H1 (cell line): ENCODE data around the gene PPP1R3E. TPM values are rescaled to one million over a fixed set of nuclear protein-coding genes. Genes with fewer than 3 reads are reported as not detected.
A peak's percentile ranks its signal among the peaks of the same experiment; 100 is the strongest.

Source experiments
- CTCF ChIA-PET: fragments of 300-600 bp; sonication (Branson Sonifier 250); formaldehyde crosslinking; loops from one replicate; lab custom pipeline; 2021; ENCODE audit not compliant: partially characterized antibody; lab: Charles Lee
- POLR2A ChIA-PET: fragments of 300-600 bp; sonication (Branson Sonifier 250); formaldehyde crosslinking; loops from one replicate; lab custom pipeline; 2021; ENCODE audit warnings: inconsistent platforms; ENCODE audit not compliant: partially characterized antibody; lab: Charles Lee
- DNase-seq, 2 experiments: peaks; one replicate each; pipeline versions ENCODE4 v3.0.0 to v3.0.0-alpha.2; 2010 to 2022; ENCODE audit warnings: low spot score in 2 of 2, low read depth in 1 of 2, mixed read lengths in 1 of 2
- FAIRE-seq: peaks from 2 replicates; lab custom pipeline; 2011; peaks lifted over from hg19 to GRCh38; lab: Jason Lieb, UNC
- H2AFZ ChIP-seq: 2 replicates; pipeline ENCODE4 v1.8.1; 2012; ENCODE audit warnings: low read length, inconsistent platforms
- H2AK5ac ChIP-seq: 2 replicates; pipeline ENCODE4 v1.6.1; 2013; ENCODE audit warnings: low read depth, low read length
- H2BK120ac ChIP-seq: replicated peaks from 2 replicates; pipeline ENCODE3; 2013; ENCODE audit warnings: low read depth, low read length, inconsistent platforms
- H2BK12ac ChIP-seq: 2 replicates; pipeline ENCODE4 v1.6.1; 2013; ENCODE audit warnings: low read depth, low read length
- H2BK15ac ChIP-seq: 2 replicates; pipeline ENCODE4 v1.6.1; 2013; ENCODE audit warnings: low read length
- H2BK20ac ChIP-seq: 2 replicates; pipeline ENCODE4 v1.6.1; 2013; ENCODE audit warnings: low read length
- H2BK5ac ChIP-seq: 2 replicates; pipeline ENCODE4 v1.6.1; 2013; ENCODE audit warnings: low read depth, low read length
- H3K14ac ChIP-seq: 2 replicates; pipeline ENCODE4 v1.6.1; 2013; ENCODE audit warnings: inconsistent platforms; ENCODE audit not compliant: insufficient read length
- H3K18ac ChIP-seq: 2 replicates; pipeline ENCODE4 v1.6.1; 2013; ENCODE audit warnings: low read length; ENCODE audit errors: extremely low read depth
- H3K23ac ChIP-seq: 2 replicates; pipeline ENCODE4 v1.6.1; 2013; ENCODE audit warnings: inconsistent platforms; ENCODE audit not compliant: insufficient read length
- H3K23me2 ChIP-seq: 2 replicates; pipeline ENCODE4 v1.6.1; 2013; ENCODE audit warnings: low read depth, low read length
- H3K27ac ChIP-seq: 2 replicates; pipeline ENCODE4 v1.6.1; 2011; ENCODE audit warnings: low read depth, low read length, inconsistent platforms
- H3K27me3 ChIP-seq, 4 experiments: replicated peaks in 1 of 4; 1 replicate in 1 of 4; 2 replicates in 3 of 4; pipeline versions ENCODE4 v1.6.1 to v1.8.1; 2011 to 2013; ENCODE audit warnings: low read length in 3 of 4, mild to moderate bottlenecking in 3 of 4, inconsistent platforms in 2 of 4, mixed read lengths in 2 of 4, moderate library complexity in 1 of 4; ENCODE audit not compliant: control insufficient read depth in 3 of 4, insufficient read depth in 3 of 4; ENCODE audit errors: extremely low read depth in 1 of 4
- H3K36me3 ChIP-seq, 4 experiments: 2 replicates each; pipeline versions ENCODE4 v1.6.1 to v1.8.1; 2011 to 2013; ENCODE audit warnings: mild to moderate bottlenecking in 4 of 4, low read length in 3 of 4, moderate library complexity in 2 of 4, control low read depth in 1 of 4, inconsistent platforms in 1 of 4; ENCODE audit not compliant: insufficient read depth in 4 of 4, control insufficient read depth in 2 of 4
- H3K4ac ChIP-seq: replicated peaks from 2 replicates; pipeline ENCODE3; 2013; ENCODE audit warnings: low read length, low read depth, mixed read lengths, inconsistent platforms; ENCODE audit not compliant: insufficient read length
- H3K4me1 ChIP-seq, 4 experiments: replicated peaks in 1 of 4; 1 replicate in 1 of 4; 2 replicates in 3 of 4; pipeline versions ENCODE4 v1.6.1 to v1.8.1; 2011 to 2013; ENCODE audit warnings: low read length in 3 of 4, inconsistent platforms in 2 of 4, mixed read lengths in 1 of 4; ENCODE audit not compliant: insufficient read depth in 4 of 4, control insufficient read depth in 3 of 4
- H3K4me2 ChIP-seq, 2 experiments: 2 replicates each; pipeline versions ENCODE4 v1.6.1 to v1.8.1; 2011 to 2013; ENCODE audit warnings: low read depth in 2 of 2, low read length in 2 of 2, control low read depth in 1 of 2, inconsistent platforms in 1 of 2, mild to moderate bottlenecking in 1 of 2; ENCODE audit not compliant: insufficient read depth in 1 of 2
- H3K4me3 ChIP-seq, 4 experiments: fragments of 200-600, 300-600 bp in 1 of 4; sonication (generic), shearing (Covaris generic), sonication (Bioruptor Twin) in 1 of 4; 2 replicates each; pipeline versions ENCODE4 v1.5.1 to v1.8.1; 2011 to 2016; ENCODE audit warnings: low read length in 4 of 4, low read depth in 3 of 4, control low read depth in 2 of 4, inconsistent platforms in 2 of 4, mild to moderate bottlenecking in 2 of 4, mixed read lengths in 1 of 4, moderate library complexity in 1 of 4; ENCODE audit not compliant: insufficient read depth in 2 of 4; ENCODE audit errors: extremely low read depth in 1 of 4
- H3K56ac ChIP-seq: replicated peaks from 2 replicates; pipeline ENCODE3; 2013; ENCODE audit warnings: low read depth, mild to moderate bottlenecking, mixed read lengths, low read length, inconsistent platforms; ENCODE audit not compliant: insufficient read length
- H3K79me1 ChIP-seq: 2 replicates; pipeline ENCODE4 v1.6.1; 2013; ENCODE audit warnings: low read depth, low read length, control low read depth
- H3K79me2 ChIP-seq, 2 experiments: 2 replicates each; pipeline versions ENCODE4 v1.6.1 to v1.8.1; 2012 to 2013; ENCODE audit warnings: low read length in 2 of 2, mild to moderate bottlenecking in 2 of 2, inconsistent platforms in 1 of 2; ENCODE audit not compliant: insufficient read depth in 2 of 2, control insufficient read depth in 1 of 2
- H3K9ac ChIP-seq, 4 experiments: replicated peaks in 1 of 4; 1 replicate in 1 of 4; 2 replicates in 3 of 4; pipeline versions ENCODE4 v1.6.1 to v1.8.1; 2011 to 2013; ENCODE audit warnings: low read depth in 3 of 4, low read length in 3 of 4, control low read depth in 2 of 4, mild to moderate bottlenecking in 2 of 4, moderate library complexity in 2 of 4, inconsistent platforms in 1 of 4; ENCODE audit errors: extremely low read depth in 1 of 4
- H3K9me3 ChIP-seq, 2 experiments: 2 replicates each; pipeline versions ENCODE4 v1.6.1 to v1.8.1; 2012 to 2013; ENCODE audit warnings: mild to moderate bottlenecking in 2 of 2, moderate library complexity in 2 of 2, control low read depth in 1 of 2, inconsistent platforms in 1 of 2, low read depth in 1 of 2, low read length in 1 of 2, mixed read lengths in 1 of 2; ENCODE audit not compliant: insufficient read depth in 2 of 2
- H4K20me1 ChIP-seq, 2 experiments: replicated peaks in 1 of 2; 2 replicates each; pipeline versions ENCODE3 to v1.8.1; 2011 to 2013; ENCODE audit warnings: inconsistent platforms in 2 of 2, low read length in 2 of 2, mild to moderate bottlenecking in 1 of 2; ENCODE audit not compliant: insufficient read depth in 2 of 2, control insufficient read depth in 1 of 2
- H4K5ac ChIP-seq: 2 replicates; pipeline ENCODE4 v1.6.1; 2013; ENCODE audit warnings: low read length, low read depth, mixed read lengths, inconsistent platforms; ENCODE audit not compliant: insufficient read length
- H4K8ac ChIP-seq: 2 replicates; pipeline ENCODE4 v1.8.0; 2013; ENCODE audit warnings: mild to moderate bottlenecking, moderate library complexity, low read length, inconsistent platforms; ENCODE audit not compliant: insufficient read depth; ENCODE audit errors: extremely low read depth
- H4K91ac ChIP-seq: replicated peaks from 2 replicates; pipeline ENCODE3; 2013; ENCODE audit warnings: low read length, mixed read lengths, inconsistent platforms; ENCODE audit not compliant: insufficient read length
- ASH2L ChIP-seq: fragments of 200-600, 300-600 bp; sonication (generic); IDR thresholded peaks from one replicate; pipeline ENCODE4 v1.7.1; 2017; ENCODE audit warnings: low read length
- E2F6 ChIP-seq: IDR thresholded peaks from 2 replicates; pipeline ENCODE4 v1.6.1; 2012; ENCODE audit warnings: inconsistent platforms
- KDM5A ChIP-seq: fragments of 200-600 bp; IDR thresholded peaks from 2 replicates; pipeline ENCODE4 v1.7.1; 2012; ENCODE audit warnings: mild to moderate bottlenecking, low read length, inconsistent platforms, mixed read lengths
- PHF8 ChIP-seq: fragments of 200-600 bp; sonication (generic); conservative IDR thresholded peaks from 2 replicates; pipeline ENCODE4 v1.7.1; 2012; ENCODE audit warnings: low read depth, mild to moderate bottlenecking, inconsistent platforms, low read length, moderate library complexity
- POLR2AphosphoS5 ChIP-seq: IDR thresholded peaks from 2 replicates; pipeline ENCODE4 v1.6.1; 2011; ENCODE audit warnings: low read depth, low read length
- RAD21 ChIP-seq, 2 experiments: IDR thresholded peaks in 1 of 2; conservative IDR thresholded peaks in 1 of 2; 2 replicates each; pipeline ENCODE4 v1.6.1; 2011; ENCODE audit warnings: low read depth in 2 of 2, low read length in 2 of 2, improper control_type of control experiment in 1 of 2, inconsistent platforms in 1 of 2, mild to moderate bottlenecking in 1 of 2, moderate library complexity in 1 of 2
- SIRT6 ChIP-seq: IDR thresholded peaks from one replicate; pipeline ENCODE4 v1.7.1; 2012; ENCODE audit warnings: low read length, inconsistent platforms
- SP2 ChIP-seq: IDR thresholded peaks from 2 replicates; pipeline ENCODE4 v1.6.1; 2012; ENCODE audit warnings: mild to moderate bottlenecking, low read length, inconsistent platforms
- WGBS, 2 experiments: shearing (Covaris generic) in 1 of 2; methylation state at CpG; one replicate each; pipeline versions ENCODE4 v1.1.6 to v1.1.7; 2013 to 2015; ENCODE audit warnings: low lambda C conversion rate in 2 of 2, mixed read lengths in 2 of 2, inconsistent platforms in 1 of 2, low coverage in 1 of 2, missing lambda C conversion rate in 1 of 2; ENCODE audit not compliant: insufficient replicate concordance in 2 of 2, insufficient coverage in 1 of 2, insufficient read length in 1 of 2; ENCODE audit errors: extremely low coverage in 1 of 2, missing lambda C conversion rate in 1 of 2; 5-methylcytosine and 5-hydroxymethylcytosine counted together
- polyA plus RNA-seq, 7 experiments: library from polyadenylated mRNA; depleted of rRNA in 3 of 7; stranded (reverse) in 5 of 7; unstranded in 2 of 7; fragments of >200 nt in 5 of 7; fragments of 200-250 nt in 2 of 7; gene quantifications; 1 replicate in 5 of 7; 2 replicates in 1 of 7; 4 replicates in 1 of 7; pipeline versions ENCODE4 v1.2.1 to v1.2.3, GENCODE V29; 2011 to 2013; ENCODE audit warnings: missing spikeins in 2 of 7, mixed read lengths in 2 of 7
- total RNA-seq: library from RNA; stranded (reverse); fragmentation: NEBNext Ultra II Directional; extraction: Animal tissue kit (Norgen Biotek cat#: 25700); gene quantifications from 2 replicates; pipeline ENCODE4 v1.2.1, GENCODE V29; 2021
- TF ChIP-seq, protein P1 (sequence below): IDR thresholded peaks from 2 replicates; pipeline ENCODE4 v1.6.1; 2012; ENCODE audit warnings: low read length, inconsistent platforms

The PPP1R3E gene
- total and polyA plus RNA-seq, 2 of the 8 experiments (the other 6 are each of a cell fraction or from before 2014, with no cell fraction given), result 4.4 to 4.7 TPM

GRCh38 chr14:23284654-23285529, 17.8 kb downstream of the PPP1R3E start:
- no peak for FAIRE-seq
- H3K23ac ChIP-seq, result no peak overlapping the region
- H3K23me2 ChIP-seq, result peaks cover 7% of the 10 kb centered on the region; the same call in 1 of the 2 replicates
- no peak overlapping the region for H4K8ac ChIP-seq
- H3K18ac ChIP-seq, result no peak overlapping the region
- H3K4me1 ChIP-seq, result peaks cover 0 to 4% (median 3%) of the 10 kb centered on the region in 4 experiments; a peak in 4 of 7 replicates
- peak overlapping the region; percentile 72 to 78 for H3K4me2 ChIP-seq
- WGBS, 2 experiments, result 48% methylated on average over 9 of the region's 9 CpGs; no CpG with 5 or more reads in 1 of the 2 experiments
- no peaks in the 10 kb centered on the region for H3K36me3 ChIP-seq
- no peak overlapping the region for H2BK120ac ChIP-seq
- H3K4me3 ChIP-seq, result peak overlapping the region; percentile 69 to 98 (median 78)
- H3K79me2 ChIP-seq, result peaks cover 0 to 5% of the 10 kb centered on the region in 2 experiments; a peak in 1 of 4 replicates
- H2BK20ac ChIP-seq, result no peak overlapping the region
- H4K5ac ChIP-seq, result no peak overlapping the region
- no peak overlapping the region for H2BK12ac ChIP-seq
- DNase-seq, result no peak
- H3K4ac ChIP-seq, result no peak overlapping the region
- H2AFZ ChIP-seq, result no peak overlapping the region
- no peak overlapping the region for H3K27ac ChIP-seq
- no peak overlapping the region for H3K14ac ChIP-seq
- H2BK15ac ChIP-seq, result no peak overlapping the region
- no peak overlapping the region; a peak in 3 of 7 replicates for H3K9ac ChIP-seq
- no peak overlapping the region for H2AK5ac ChIP-seq
- H2BK5ac ChIP-seq, result no peak overlapping the region
- H3K56ac ChIP-seq, result no peak overlapping the region
- no peak overlapping the region for H4K91ac ChIP-seq
- no peaks in the 10 kb centered on the region for H3K9me3 ChIP-seq
- no peaks in the 10 kb centered on the region for H3K79me1 ChIP-seq
- H3K27me3 ChIP-seq, result peaks cover 8 to 20% (median 18%) of the 10 kb centered on the region in 4 experiments
- CTCF ChIA-PET, result interaction anchor here (0.6 to 4.0 kb wide), 3 partner anchors 12 to 114 kb away, joined by 3 to 21 read pairs (median 3); no protein-coding TSS in a partner anchor
- POLR2A ChIA-PET, result interaction anchor here (0.7 to 1.9 kb wide), 3 partner anchors 10 to 21 kb away, joined by 3 to 8 read pairs (median 5); partner anchors contain the start of gene BCL2L2
- H4K20me1 ChIP-seq, result peaks cover 2 to 8% of the 10 kb centered on the region in 2 experiments
- TF ChIP-seq KDM5A, result no peak
- no peak for TF ChIP-seq E2F6
- TF ChIP-seq, protein P1, sequence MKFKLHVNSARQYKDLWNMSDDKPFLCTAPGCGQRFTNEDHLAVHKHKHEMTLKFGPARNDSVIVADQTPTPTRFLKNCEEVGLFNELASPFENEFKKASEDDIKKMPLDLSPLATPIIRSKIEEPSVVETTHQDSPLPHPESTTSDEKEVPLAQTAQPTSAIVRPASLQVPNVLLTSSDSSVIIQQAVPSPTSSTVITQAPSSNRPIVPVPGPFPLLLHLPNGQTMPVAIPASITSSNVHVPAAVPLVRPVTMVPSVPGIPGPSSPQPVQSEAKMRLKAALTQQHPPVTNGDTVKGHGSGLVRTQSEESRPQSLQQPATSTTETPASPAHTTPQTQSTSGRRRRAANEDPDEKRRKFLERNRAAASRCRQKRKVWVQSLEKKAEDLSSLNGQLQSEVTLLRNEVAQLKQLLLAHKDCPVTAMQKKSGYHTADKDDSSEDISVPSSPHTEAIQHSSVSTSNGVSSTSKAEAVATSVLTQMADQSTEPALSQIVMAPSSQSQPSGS, result no peak
- TF ChIP-seq PHF8, result no peak
- no peak for TF ChIP-seq POLR2AphosphoS5
- no peak for TF ChIP-seq SP2
- no peak for TF ChIP-seq SIRT6
- no peak for TF ChIP-seq RAD21 (IDR thresholded peaks at IDR 0.05 in 1 of 2, conservative IDR thresholded peaks at IDR 0.05 in 1 of 2; ENCODE audit: low read depth in 2 of 2, low read length in 2 of 2)
- no peak for TF ChIP-seq ASH2L
